ENCODE data around the gene C5orf58.

C5orf58 gene

DNA sequence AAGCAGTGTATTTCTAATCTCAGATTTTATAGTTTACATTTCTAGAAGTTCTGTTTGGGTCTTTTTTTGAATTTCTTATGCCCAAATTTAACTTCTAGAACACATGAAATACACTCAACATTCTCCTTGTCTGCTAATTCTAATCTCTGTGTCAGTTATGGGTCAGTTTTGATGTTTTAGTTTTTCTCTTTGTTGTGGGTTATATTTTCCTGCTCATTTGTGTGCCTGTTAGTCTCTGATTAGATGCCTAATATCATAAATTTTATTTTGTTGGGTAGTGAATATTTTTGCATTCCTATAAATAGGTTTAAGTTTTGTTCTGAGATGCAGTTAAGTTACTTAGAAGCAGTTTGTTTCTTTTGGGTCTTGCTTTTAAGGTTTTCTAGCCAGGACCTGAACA lies 52.4 kb downstream of the C5orf58 start:
- H3K27ac ChIP-seq (ENCODE audit: low read length), result no peak overlapping the region
- TF ChIP-seq EZH2phosphoT487 (IDR thresholded peaks at IDR 0.05; ENCODE audit: low read length) (no peak), EZH2 (optimal IDR thresholded peaks at IDR 0.05; ENCODE audit: low read depth, low read length) (no peak)
- TF ChIP-seq, protein P1, sequence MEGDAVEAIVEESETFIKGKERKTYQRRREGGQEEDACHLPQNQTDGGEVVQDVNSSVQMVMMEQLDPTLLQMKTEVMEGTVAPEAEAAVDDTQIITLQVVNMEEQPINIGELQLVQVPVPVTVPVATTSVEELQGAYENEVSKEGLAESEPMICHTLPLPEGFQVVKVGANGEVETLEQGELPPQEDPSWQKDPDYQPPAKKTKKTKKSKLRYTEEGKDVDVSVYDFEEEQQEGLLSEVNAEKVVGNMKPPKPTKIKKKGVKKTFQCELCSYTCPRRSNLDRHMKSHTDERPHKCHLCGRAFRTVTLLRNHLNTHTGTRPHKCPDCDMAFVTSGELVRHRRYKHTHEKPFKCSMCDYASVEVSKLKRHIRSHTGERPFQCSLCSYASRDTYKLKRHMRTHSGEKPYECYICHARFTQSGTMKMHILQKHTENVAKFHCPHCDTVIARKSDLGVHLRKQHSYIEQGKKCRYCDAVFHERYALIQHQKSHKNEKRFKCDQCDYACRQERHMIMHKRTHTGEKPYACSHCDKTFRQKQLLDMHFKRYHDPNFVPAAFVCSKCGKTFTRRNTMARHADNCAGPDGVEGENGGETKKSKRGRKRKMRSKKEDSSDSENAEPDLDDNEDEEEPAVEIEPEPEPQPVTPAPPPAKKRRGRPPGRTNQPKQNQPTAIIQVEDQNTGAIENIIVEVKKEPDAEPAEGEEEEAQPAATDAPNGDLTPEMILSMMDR (IDR thresholded peaks at IDR 0.05; ENCODE audit: low read length), result no peak
- peaks cover 9% of the 10 kb centered on the region for H3F3A ChIP-seq (ENCODE audit: insufficient read depth, low read length)
- H3K4me2 ChIP-seq (ENCODE audit: low read depth, low read length), result no peak overlapping the region
- DNase-seq, result no peak
- no peaks in the 10 kb centered on the region for H3K9me3 ChIP-seq (replicated peaks; ENCODE audit: insufficient read depth, low read length)
- no peaks in the 10 kb centered on the region for H4K20me1 ChIP-seq (ENCODE audit: insufficient read depth, low read length)
- H3K9me2 ChIP-seq (replicated peaks; ENCODE audit: insufficient read depth, low read length), result no peaks in the 10 kb centered on the region
- H2AFZ ChIP-seq (ENCODE audit: low read length), result no peak overlapping the region
- no peaks in the 10 kb centered on the region for H3K27me3 ChIP-seq (replicated peaks; ENCODE audit: insufficient read depth, low read length)
- peaks cover 96% of the 10 kb centered on the region for H3K79me2 ChIP-seq (ENCODE audit: low read length)
- no peak overlapping the region for H3K9ac ChIP-seq (ENCODE audit: low read length)
- peaks cover 16% of the 10 kb centered on the region for H3K4me1 ChIP-seq (ENCODE audit: low read length)
- no peak overlapping the region for H3K4me3 ChIP-seq (ENCODE audit: low read length)
- H3K36me3 ChIP-seq (replicated peaks; ENCODE audit: insufficient read depth, low read length), result peaks cover 38% of the 10 kb centered on the region

DNA sequence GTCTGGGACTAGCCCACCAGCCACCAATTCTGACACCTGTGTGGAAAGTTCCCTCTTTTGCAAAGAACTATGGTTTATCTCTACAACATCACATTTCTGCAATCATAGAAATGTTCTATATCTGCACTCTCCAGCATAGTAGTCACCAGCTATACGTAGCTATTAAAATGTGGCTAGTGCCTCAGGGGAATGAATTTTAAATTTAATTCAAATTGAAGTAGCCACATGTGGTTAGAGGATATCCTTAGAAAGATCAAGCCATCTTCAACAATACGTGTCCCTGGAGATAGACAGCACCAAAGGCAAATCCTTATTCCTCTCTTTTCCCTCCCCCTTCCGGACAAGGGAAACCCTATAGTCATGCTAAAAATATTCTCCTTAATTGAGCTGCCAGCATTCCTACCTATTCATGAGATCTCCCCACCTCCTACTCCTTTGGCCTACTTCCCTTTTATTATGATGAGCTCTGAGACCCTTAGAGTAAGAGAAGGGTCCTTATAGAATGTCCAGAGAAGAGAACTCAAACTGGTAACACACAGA lies 53.7 kb downstream of the C5orf58 start:
- Histone ChIP-seq H3K27ac (ENCODE audit: low read length) (no peak overlapping the region), H3K9ac (ENCODE audit: low read length) (no peak overlapping the region), H3K4me2 (ENCODE audit: low read depth, low read length) (no peak overlapping the region), H3K9me2 (replicated peaks; ENCODE audit: insufficient read depth, low read length) (no peaks in the 10 kb centered on the region), H4K20me1 (ENCODE audit: insufficient read depth, low read length) (no peaks in the 10 kb centered on the region), H3K9me3 (replicated peaks; ENCODE audit: insufficient read depth, low read length) (no peaks in the 10 kb centered on the region), H3K4me1 (ENCODE audit: low read length) (peaks cover 8% of the 10 kb centered on the region), H2AFZ (ENCODE audit: low read length) (no peak overlapping the region), H3K79me2 (ENCODE audit: low read length) (peaks cover 96% of the 10 kb centered on the region), H3K36me3 (replicated peaks; ENCODE audit: insufficient read depth, low read length) (peaks cover 42% of the 10 kb centered on the region), H3K27me3 (replicated peaks; ENCODE audit: insufficient read depth, low read length) (no peaks in the 10 kb centered on the region), H3K4me3 (ENCODE audit: low read length) (no peak overlapping the region), H3F3A (ENCODE audit: insufficient read depth, low read length) (peaks cover 4% of the 10 kb centered on the region; the same call in 1 of the 2 replicates)
- no peak for DNase-seq
- no peak for TF ChIP-seq EZH2 (optimal IDR thresholded peaks at IDR 0.05; ENCODE audit: low read depth, low read length)
- TF ChIP-seq EZH2phosphoT487 (IDR thresholded peaks at IDR 0.05; ENCODE audit: low read length), result no peak
- TF ChIP-seq, protein P1 (IDR thresholded peaks at IDR 0.05; ENCODE audit: low read length), result no peak

DNA sequence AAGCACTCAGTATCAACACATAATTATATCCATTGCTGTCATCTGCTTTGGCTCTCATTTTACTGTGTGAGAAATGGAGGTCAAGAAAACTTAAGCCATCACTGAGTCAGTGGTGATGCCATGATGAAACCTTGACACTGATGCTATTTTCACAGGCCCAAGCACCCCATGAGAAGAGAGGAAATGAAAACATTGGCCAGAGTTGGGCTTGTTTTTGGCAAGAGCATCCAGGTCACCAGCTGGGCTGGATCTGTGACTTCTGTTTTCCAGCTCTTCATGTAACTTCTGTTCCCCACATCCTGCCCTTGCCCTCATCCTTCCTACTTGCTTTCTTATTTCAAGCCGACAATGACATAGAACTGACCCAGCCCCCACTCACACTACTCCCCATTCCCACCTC lies 54.7 kb downstream of the C5orf58 start:
- Histone ChIP-seq H3K4me3 (ENCODE audit: low read length) (no peak overlapping the region), H4K20me1 (ENCODE audit: insufficient read depth, low read length) (no peaks in the 10 kb centered on the region), H3K9me3 (replicated peaks; ENCODE audit: insufficient read depth, low read length) (no peaks in the 10 kb centered on the region), H3K27me3 (replicated peaks; ENCODE audit: insufficient read depth, low read length) (no peaks in the 10 kb centered on the region), H3K9ac (ENCODE audit: low read length) (no peak overlapping the region), H3K4me2 (ENCODE audit: low read depth, low read length) (no peak overlapping the region), H3K79me2 (ENCODE audit: low read length) (peaks cover 96% of the 10 kb centered on the region), H3K4me1 (ENCODE audit: low read length) (0 out of 2 replicates have a peak, but pooled peaks cover 4% of the 10 kb centered on the region), H3F3A (ENCODE audit: insufficient read depth, low read length) (peaks cover 3% of the 10 kb centered on the region; the same call in 1 of the 2 replicates), H2AFZ (ENCODE audit: low read length) (no peak overlapping the region), H3K27ac (ENCODE audit: low read length) (no peak overlapping the region), H3K36me3 (replicated peaks; ENCODE audit: insufficient read depth, low read length) (peaks cover 46% of the 10 kb centered on the region), H3K9me2 (replicated peaks; ENCODE audit: insufficient read depth, low read length) (no peaks in the 10 kb centered on the region)
- no peak for DNase-seq
- TF ChIP-seq EZH2phosphoT487 (IDR thresholded peaks at IDR 0.05; ENCODE audit: low read length) (no peak), EZH2 (optimal IDR thresholded peaks at IDR 0.05; ENCODE audit: low read depth, low read length) (no peak)
- TF ChIP-seq, protein P1 (IDR thresholded peaks at IDR 0.05; ENCODE audit: low read length), result no peak
